Caco-2 (cell line): ENCODE results near the gene PKP2. TPM values are rescaled to one million over a fixed set of nuclear protein-coding genes. Genes with fewer than 3 reads are reported as not detected.
A peak's percentile ranks its signal among the peaks of the same experiment; 100 is the strongest.

ENCODE experiments used
- BruUV-seq: library from RNA; stranded (reverse); fragments of 400-500 nt; replicated peaks from 2 replicates; lab custom pipeline; 2021; lab: Mats Ljungman, UMichigan
- CTCF ChIA-PET: fragments of 300-600 bp; sonication (Branson Sonifier 250); formaldehyde crosslinking; loops from one replicate; lab custom pipeline; 2022; ENCODE audit warnings: antibody characterized with exemption; lab: Charles Lee
- POLR2A ChIA-PET: fragments of 300-600 bp; sonication (Branson Sonifier 250); formaldehyde crosslinking; loops from one replicate; lab custom pipeline; 2022; ENCODE audit warnings: antibody characterized with exemption; lab: Charles Lee
- DNase-seq, 2 experiments: peaks; one replicate each; pipeline versions ENCODE4 v3.0.0 to v3.0.0-alpha.2; 2020 to 2022
- H3K27me3 ChIP-seq: replicated peaks from 2 replicates; pipeline ENCODE4 v1.6.0; 2011; ENCODE audit warnings: low read length; ENCODE audit not compliant: control insufficient read depth, insufficient read depth
- H3K36me3 ChIP-seq: 2 replicates; pipeline ENCODE4 v1.5.1; 2011; ENCODE audit warnings: low read length; ENCODE audit not compliant: control insufficient read depth, insufficient read depth
- H3K4me1 ChIP-seq: fragments of 250-450 bp; sonication (Bioruptor Pico); 2 replicates; pipeline ENCODE4 v1.5.1; 2020; ENCODE audit warnings: mild to moderate bottlenecking
- H3K4me3 ChIP-seq: 2 replicates; pipeline ENCODE4 v1.5.1; 2011; ENCODE audit warnings: low read depth, mild to moderate bottlenecking, control low read depth, low read length
- H3K9me3 ChIP-seq: fragments of 250-450 bp; sonication (Bioruptor Pico); 2 replicates; pipeline ENCODE4 v1.5.1; 2020; ENCODE audit warnings: mild to moderate bottlenecking, moderate library complexity
- H3K27ac Mint-ChIP-seq: one replicate; pipeline ENCODE4 v1.8.0; 2022; ENCODE audit warnings: mixed read lengths; ENCODE audit not compliant: unreplicated experiment
- H3K27me3 Mint-ChIP-seq: one replicate; pipeline ENCODE4 v1.8.0; 2022; ENCODE audit warnings: mixed read lengths; ENCODE audit not compliant: insufficient read depth, unreplicated experiment
- H3K36me3 Mint-ChIP-seq: one replicate; pipeline ENCODE4 v1.8.0; 2022; ENCODE audit warnings: mild to moderate bottlenecking, mixed read lengths; ENCODE audit not compliant: insufficient read depth, unreplicated experiment
- H3K4me1 Mint-ChIP-seq: one replicate; pipeline ENCODE4 v1.8.0; 2022; ENCODE audit warnings: low read depth, mixed read lengths; ENCODE audit not compliant: unreplicated experiment
- H3K4me3 Mint-ChIP-seq: one replicate; pipeline ENCODE4 v1.8.0; 2022; ENCODE audit warnings: mild to moderate bottlenecking, moderate library complexity, mixed read lengths; ENCODE audit not compliant: unreplicated experiment
- H3K9me3 Mint-ChIP-seq: one replicate; pipeline ENCODE4 v1.8.0; 2022; ENCODE audit warnings: mixed read lengths; ENCODE audit not compliant: unreplicated experiment
- intact Hi-C: fragments of 100-400 bp; cut with micrococcal nuclease; formaldehyde crosslinking; loops from one replicate; pipeline ENCODE4 v1.10.0; 2022; ENCODE audit not compliant: unreplicated experiment
- total RNA-seq: library from RNA; stranded (reverse); gene quantifications from 2 replicates; pipeline ENCODE4 v1.2.3, GENCODE V29; 2022
- TF ChIP-seq, protein P1 (sequence below), 2 experiments: fragments of 200-600 bp in 1 of 2; IDR thresholded peaks; 1 replicate in 1 of 2; 2 replicates in 1 of 2; pipeline versions ENCODE4 v1.5.1 to v1.8.0; 2011 to 2022; ENCODE audit warnings: antibody characterized with exemption in 1 of 2, control low read depth in 1 of 2, inconsistent platforms in 1 of 2, low read depth in 1 of 2, low read length in 1 of 2, mild to moderate bottlenecking in 1 of 2, moderate library complexity in 1 of 2; ENCODE audit not compliant: insufficient read depth in 1 of 2, severe bottlenecking in 1 of 2, unreplicated experiment in 1 of 2

The PKP2 gene
- total RNA-seq, 1 experiment from 2014 or later = 249 TPM

DNA sequence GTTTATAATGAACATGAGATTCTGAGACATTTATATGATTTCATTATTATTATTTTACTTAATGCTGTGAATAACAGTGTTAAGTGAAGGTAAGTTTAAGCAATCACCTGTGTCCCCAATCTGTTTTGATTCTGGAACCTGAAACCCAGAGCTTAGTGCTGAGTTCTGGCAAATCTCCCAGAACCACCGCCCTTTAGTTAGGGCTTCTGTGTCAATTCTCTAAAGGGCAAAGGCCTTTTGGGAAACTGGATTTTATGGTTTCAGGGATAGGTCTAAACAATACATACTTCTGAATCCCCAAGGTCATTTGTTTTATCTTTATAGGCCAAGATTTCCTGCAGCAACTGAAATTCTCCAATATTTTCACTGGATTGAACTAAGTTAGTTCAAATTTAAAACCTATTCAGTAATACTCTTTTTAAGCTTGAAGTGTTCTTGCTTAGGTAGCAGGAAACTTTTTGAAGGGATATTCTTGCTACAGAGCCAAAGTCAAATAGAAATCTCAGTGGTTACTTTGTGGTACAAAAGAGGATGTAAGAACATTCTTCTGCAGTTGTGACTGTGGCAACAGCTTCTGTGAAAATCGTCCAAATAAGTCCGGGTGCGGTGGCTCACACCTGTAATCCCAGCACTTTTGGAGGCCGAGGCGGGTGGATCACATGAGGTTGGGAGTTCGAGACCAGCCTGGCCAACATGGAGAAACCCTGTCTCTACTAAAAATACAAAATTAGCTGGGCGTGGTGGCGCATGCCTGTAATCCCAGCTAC lies 10.0 kb upstream of the PKP2 start:
- H3K4me3 ChIP-seq = no peak overlapping the region
- no peaks in the 10 kb centered on the region for H3K27me3 ChIP-seq
- POLR2A ChIA-PET = no interaction called here
- no peaks in the 10 kb centered on the region for H3K27me3 Mint-ChIP-seq
- H3K4me1 ChIP-seq = peaks cover 68% of the 10 kb centered on the region
- no peaks in the 10 kb centered on the region for H3K9me3 Mint-ChIP-seq
- no peak for DNase-seq
- H3K4me1 Mint-ChIP-seq = peaks cover 56% of the 10 kb centered on the region
- intact Hi-C loops = loop anchor here (2.0 kb wide), 1 partner anchor 14 kb away; no protein-coding TSS in a partner anchor
- CTCF ChIA-PET = interaction anchor here (0.6 kb wide), 1 partner anchor 616 kb away, joined by 3 read pairs; no protein-coding TSS in a partner anchor
- no TSS peak for BruUV-seq
- H3K4me3 Mint-ChIP-seq = no peak overlapping the region
- TF ChIP-seq, protein P1, sequence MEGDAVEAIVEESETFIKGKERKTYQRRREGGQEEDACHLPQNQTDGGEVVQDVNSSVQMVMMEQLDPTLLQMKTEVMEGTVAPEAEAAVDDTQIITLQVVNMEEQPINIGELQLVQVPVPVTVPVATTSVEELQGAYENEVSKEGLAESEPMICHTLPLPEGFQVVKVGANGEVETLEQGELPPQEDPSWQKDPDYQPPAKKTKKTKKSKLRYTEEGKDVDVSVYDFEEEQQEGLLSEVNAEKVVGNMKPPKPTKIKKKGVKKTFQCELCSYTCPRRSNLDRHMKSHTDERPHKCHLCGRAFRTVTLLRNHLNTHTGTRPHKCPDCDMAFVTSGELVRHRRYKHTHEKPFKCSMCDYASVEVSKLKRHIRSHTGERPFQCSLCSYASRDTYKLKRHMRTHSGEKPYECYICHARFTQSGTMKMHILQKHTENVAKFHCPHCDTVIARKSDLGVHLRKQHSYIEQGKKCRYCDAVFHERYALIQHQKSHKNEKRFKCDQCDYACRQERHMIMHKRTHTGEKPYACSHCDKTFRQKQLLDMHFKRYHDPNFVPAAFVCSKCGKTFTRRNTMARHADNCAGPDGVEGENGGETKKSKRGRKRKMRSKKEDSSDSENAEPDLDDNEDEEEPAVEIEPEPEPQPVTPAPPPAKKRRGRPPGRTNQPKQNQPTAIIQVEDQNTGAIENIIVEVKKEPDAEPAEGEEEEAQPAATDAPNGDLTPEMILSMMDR (IDR thresholded peaks at IDR 0.05; ENCODE audit: insufficient read depth in 1 of 2, low read depth in 1 of 2, low read length in 1 of 2, severe bottlenecking in 1 of 2, unreplicated experiment in 1 of 2) = no peak
- no peaks in the 10 kb centered on the region for H3K36me3 ChIP-seq
- no peaks in the 10 kb centered on the region for H3K9me3 ChIP-seq
- H3K27ac Mint-ChIP-seq = no peak overlapping the region
- H3K36me3 Mint-ChIP-seq = peaks cover 2% of the 10 kb centered on the region

DNA sequence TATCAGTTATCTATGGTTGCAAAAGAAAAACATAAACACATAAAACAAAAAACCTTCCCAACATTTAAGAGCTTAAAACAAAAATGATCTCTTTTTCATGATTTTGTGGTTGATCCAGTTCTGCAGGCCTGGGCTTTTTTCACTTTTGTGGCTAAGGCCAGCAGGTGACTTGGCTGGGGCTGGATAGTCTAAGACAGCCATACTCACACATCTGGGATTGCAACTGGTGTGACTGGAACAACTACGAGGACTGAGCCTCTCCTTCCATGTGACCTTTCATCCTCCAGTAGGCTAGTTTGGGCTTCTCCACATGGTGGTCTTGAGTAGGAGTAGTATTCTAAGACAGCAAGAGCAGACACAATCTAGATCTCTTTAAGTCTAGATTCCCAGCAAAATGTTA lies 7.2 kb upstream of the PKP2 start:
- ChIA-PET CTCF (no interaction called here), POLR2A (no interaction called here)
- no TSS peak for BruUV-seq
- no peaks in the 10 kb centered on the region for H3K27me3 Mint-ChIP-seq
- no peak overlapping the region for H3K4me3 ChIP-seq
- peaks cover 66% of the 10 kb centered on the region for H3K4me1 Mint-ChIP-seq
- H3K9me3 ChIP-seq = no peaks in the 10 kb centered on the region
- DNase-seq = no peak
- intact Hi-C loops = no loop called here
- peaks cover 76% of the 10 kb centered on the region for H3K4me1 ChIP-seq
- no peaks in the 10 kb centered on the region for H3K27me3 ChIP-seq
- H3K4me3 Mint-ChIP-seq = no peak overlapping the region
- peaks cover 9% of the 10 kb centered on the region for H3K36me3 Mint-ChIP-seq
- H3K9me3 Mint-ChIP-seq = no peaks in the 10 kb centered on the region
- H3K27ac Mint-ChIP-seq = peak overlapping the region; percentile 57
- TF ChIP-seq, protein P1 (IDR thresholded peaks at IDR 0.05; ENCODE audit: insufficient read depth in 1 of 2, low read depth in 1 of 2, low read length in 1 of 2, severe bottlenecking in 1 of 2, unreplicated experiment in 1 of 2) = no peak
- H3K36me3 ChIP-seq = no peaks in the 10 kb centered on the region

DNA sequence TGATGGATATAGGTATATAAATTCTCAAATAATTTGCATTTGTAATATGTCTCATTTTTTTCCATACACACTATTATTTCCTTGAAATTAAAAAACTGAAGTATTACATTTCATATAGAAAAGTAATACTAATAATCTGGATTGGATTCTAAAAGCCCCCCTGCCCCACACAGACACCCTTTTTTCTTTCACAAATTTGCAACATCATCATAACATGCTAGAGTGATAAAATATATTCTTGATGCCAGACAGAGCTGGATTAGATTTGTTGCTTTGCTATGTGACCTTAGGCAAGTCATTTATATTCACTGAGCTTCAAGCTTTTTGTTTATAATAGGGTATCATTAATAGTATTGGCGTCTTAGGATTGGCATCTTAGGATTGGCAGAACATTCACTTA lies 6.7 kb upstream of the PKP2 start:
- TF ChIP-seq, protein P1 (IDR thresholded peaks at IDR 0.05; ENCODE audit: insufficient read depth in 1 of 2, low read depth in 1 of 2, low read length in 1 of 2, severe bottlenecking in 1 of 2, unreplicated experiment in 1 of 2) = no peak

More for the DNA sequence above, 6.7 kb upstream of the PKP2 start:
- no TSS peak for BruUV-seq
- Histone ChIP-seq H3K4me1 (peaks cover 79% of the 10 kb centered on the region), H3K27me3 (no peaks in the 10 kb centered on the region), H3K9me3 (no peaks in the 10 kb centered on the region), H3K4me3 (no peak overlapping the region), H3K36me3 (no peaks in the 10 kb centered on the region)
- ChIA-PET CTCF (no interaction called here), POLR2A (interaction anchor here (1.2 kb wide), 1 partner anchor 11 kb away, joined by 3 read pairs; no protein-coding TSS in a partner anchor)
- H3K36me3 Mint-ChIP-seq = peaks cover 9% of the 10 kb centered on the region
- H3K9me3 Mint-ChIP-seq = no peaks in the 10 kb centered on the region
- no peaks in the 10 kb centered on the region for H3K27me3 Mint-ChIP-seq
- peak overlapping the region; percentile 57 for H3K27ac Mint-ChIP-seq
- no peak for DNase-seq
- intact Hi-C loops = no loop called here
- H3K4me3 Mint-ChIP-seq = no peak overlapping the region
- peaks cover 70% of the 10 kb centered on the region for H3K4me1 Mint-ChIP-seq
